Tibial nerve (tissue), 4 donors: ENCODE results near the gene SRPK2. TPM values are rescaled to one million over a fixed set of nuclear protein-coding genes. Genes with fewer than 3 reads are reported as not detected.
"Not testable (repeated sequence)": the region's sequence is repeated elsewhere in the genome, so short reads cannot be mapped to it uniquely, and the experiment has no call there.

Experiments
- DNase-seq, 2 donors: peaks; one replicate each; pipeline ENCODE4 v3.0.0-alpha.2; 2019; ENCODE audit warnings: low spot score in 2 of 2
- H3K27ac ChIP-seq, 4 donors: fragments of 200-600 bp; sonication (generic) in 3 of 4; one replicate each; pipeline ENCODE4 v1.5.1; 2017 to 2019; ENCODE audit warnings: mild to moderate bottlenecking in 1 of 4
- H3K27me3 ChIP-seq, 2 donors: fragments of 200-600 bp; sonication (generic) in 1 of 2; one replicate each; pipeline versions ENCODE4 v1.5.1 to v1.6.0; 2017 to 2019
- H3K36me3 ChIP-seq, 3 donors: fragments of 200-600 bp; sonication (generic); one replicate each; pipeline ENCODE4 v1.5.1; 2018 to 2019
- H3K4me1 ChIP-seq, 4 donors: fragments of 200-600 bp; sonication (generic) in 3 of 4; one replicate each; pipeline ENCODE4 v1.5.1; 2017 to 2019
- H3K4me3 ChIP-seq, 4 donors: fragments of 200-600 bp; sonication (generic) in 3 of 4; one replicate each; pipeline ENCODE4 v1.5.1; 2017 to 2019; ENCODE audit warnings: mild to moderate bottlenecking in 1 of 4, moderate library complexity in 1 of 4
- H3K9me3 ChIP-seq, 4 donors: fragments of 200-600 bp; sonication (generic) in 3 of 4; one replicate each; pipeline ENCODE4 v1.5.1; 2017 to 2019
- EP300 ChIP-seq, 2 donors: sonication (generic); formaldehyde crosslinking; IDR thresholded peaks; one replicate each; pipeline ENCODE4 v1.6.1; 2017; ENCODE audit warnings: antibody characterized with exemption in 2 of 2, mild to moderate bottlenecking in 1 of 2
- POLR2A ChIP-seq, 2 donors: fragments of 450-650 bp; IDR thresholded peaks; one replicate each; pipeline ENCODE4 v1.6.1; 2017; ENCODE audit warnings: antibody characterized with exemption in 2 of 2, mild to moderate bottlenecking in 2 of 2, moderate library complexity in 2 of 2
- WGBS, 2 donors: methylation state at CpG; one replicate each; pipeline ENCODE4 v1.1.5; 2018; 5-methylcytosine and 5-hydroxymethylcytosine counted together
- total RNA-seq, 4 donors: library from RNA; depleted of rRNA; stranded (reverse); fragments of >200 nt; gene quantifications; one replicate each; pipeline ENCODE4 v1.1.0, GENCODE V29; 2016
- TF ChIP-seq, protein P1 (sequence below), 5 experiments: fragments of 200-600 bp in 3 of 5; fragments of 450-650 bp in 2 of 5; sonication (generic) in 3 of 5; IDR thresholded peaks; one replicate each; pipeline ENCODE4 v1.5.1; 2016 to 2019; ENCODE audit warnings: antibody characterized with exemption in 5 of 5, mild to moderate bottlenecking in 3 of 5, moderate library complexity in 2 of 5

SRPK2 gene
- total RNA-seq, 4 donors from 2014 or later: 54.1 to 94.4 (median 61.9) TPM

DNA sequence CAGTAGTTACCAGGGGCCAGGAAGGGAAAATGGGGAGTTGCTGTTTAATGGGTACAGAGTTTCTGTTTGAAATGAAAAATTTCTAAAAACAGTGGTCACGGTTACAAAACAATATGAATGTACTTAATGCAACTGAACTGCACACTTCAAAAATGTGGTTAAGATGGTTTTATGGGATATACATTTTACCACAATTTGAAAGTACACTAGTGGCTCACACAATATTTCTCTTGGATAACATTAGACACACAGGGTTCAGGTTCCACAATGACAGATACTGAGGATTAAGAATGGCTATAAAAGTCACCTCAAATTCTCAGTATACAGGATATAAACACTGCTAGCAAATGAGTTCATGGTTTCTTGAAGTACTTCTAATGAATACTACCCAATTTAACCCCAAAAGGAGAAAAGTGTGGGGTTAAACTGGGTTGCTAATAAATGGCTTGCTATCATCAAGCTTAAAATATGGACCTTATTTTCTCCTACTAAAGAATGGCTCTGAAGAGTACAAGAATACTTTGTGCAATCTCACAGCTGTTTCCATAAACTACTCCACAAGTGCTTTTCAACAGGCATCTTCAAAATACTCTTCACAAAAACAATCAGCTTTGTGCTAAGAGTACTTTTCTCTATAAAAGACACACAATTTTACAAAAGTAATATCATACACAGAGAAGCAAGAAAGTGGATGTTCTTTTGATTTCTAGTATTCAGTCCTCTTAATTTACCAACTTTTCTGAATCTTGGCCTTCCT lies 92.9 kb downstream of the SRPK2 start:
- no peaks in the 10 kb centered on the region for H3K9me3 ChIP-seq
- DNase-seq: no peak
- no peak overlapping the region for H3K4me3 ChIP-seq
- H3K4me1 ChIP-seq: peaks cover 0 to 11% (median 0%) of the 10 kb centered on the region in 4 donors
- no peak overlapping the region for H3K27ac ChIP-seq
- 90 to 100% methylated on average over 1 of the region's 1 CpG for WGBS, 2 donors
- H3K36me3 ChIP-seq: no peaks in the 10 kb centered on the region
- no peak for TF ChIP-seq POLR2A (IDR thresholded peaks at IDR 0.05)
- no peaks in the 10 kb centered on the region for H3K27me3 ChIP-seq

GRCh38 chr7:105294482-105294881 lies 94.2 kb downstream of the SRPK2 start:
- not testable (repeated sequence) for DNase-seq, H3K36me3 ChIP-seq, H3K27ac ChIP-seq, H3K27me3 ChIP-seq, H3K4me3 ChIP-seq, H3K9me3 ChIP-seq
- H3K4me1 ChIP-seq: peaks cover 0 to 11% (median 0%) of the 10 kb centered on the region in 4 donors
- WGBS, 2 donors: 95 to 98% methylated on average over 6 of the region's 6 CpGs

GRCh38 chr7:105289704-105290103 lies 99.0 kb downstream of the SRPK2 start:
- H3K27ac ChIP-seq: no peak overlapping the region
- no peak for DNase-seq
- no peaks in the 10 kb centered on the region for H3K36me3 ChIP-seq
- no peaks in the 10 kb centered on the region for H3K27me3 ChIP-seq
- 58 to 59% methylated on average over 3 of the region's 3 CpGs for WGBS, 2 donors
- H3K4me1 ChIP-seq: peaks cover 0 to 2% (median 0%) of the 10 kb centered on the region in 4 donors
- no peaks in the 10 kb centered on the region for H3K9me3 ChIP-seq
- TF ChIP-seq POLR2A (IDR thresholded peaks at IDR 0.05) (no peak), EP300 (IDR thresholded peaks at IDR 0.05) (no peak)
- TF ChIP-seq, protein P1, sequence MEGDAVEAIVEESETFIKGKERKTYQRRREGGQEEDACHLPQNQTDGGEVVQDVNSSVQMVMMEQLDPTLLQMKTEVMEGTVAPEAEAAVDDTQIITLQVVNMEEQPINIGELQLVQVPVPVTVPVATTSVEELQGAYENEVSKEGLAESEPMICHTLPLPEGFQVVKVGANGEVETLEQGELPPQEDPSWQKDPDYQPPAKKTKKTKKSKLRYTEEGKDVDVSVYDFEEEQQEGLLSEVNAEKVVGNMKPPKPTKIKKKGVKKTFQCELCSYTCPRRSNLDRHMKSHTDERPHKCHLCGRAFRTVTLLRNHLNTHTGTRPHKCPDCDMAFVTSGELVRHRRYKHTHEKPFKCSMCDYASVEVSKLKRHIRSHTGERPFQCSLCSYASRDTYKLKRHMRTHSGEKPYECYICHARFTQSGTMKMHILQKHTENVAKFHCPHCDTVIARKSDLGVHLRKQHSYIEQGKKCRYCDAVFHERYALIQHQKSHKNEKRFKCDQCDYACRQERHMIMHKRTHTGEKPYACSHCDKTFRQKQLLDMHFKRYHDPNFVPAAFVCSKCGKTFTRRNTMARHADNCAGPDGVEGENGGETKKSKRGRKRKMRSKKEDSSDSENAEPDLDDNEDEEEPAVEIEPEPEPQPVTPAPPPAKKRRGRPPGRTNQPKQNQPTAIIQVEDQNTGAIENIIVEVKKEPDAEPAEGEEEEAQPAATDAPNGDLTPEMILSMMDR (IDR thresholded peaks at IDR 0.05): no peak
- H3K4me3 ChIP-seq: no peak overlapping the region

- no peaks in the 10 kb centered on the region for H3K36me3 ChIP-seq
- DNase-seq: no peak
- 87 to 93% methylated on average over 3 of the region's 3 CpGs for WGBS, 2 donors
Observed at GRCh38 chr7:105286441-105286840, 102.3 kb downstream of the SRPK2 start.

DNA sequence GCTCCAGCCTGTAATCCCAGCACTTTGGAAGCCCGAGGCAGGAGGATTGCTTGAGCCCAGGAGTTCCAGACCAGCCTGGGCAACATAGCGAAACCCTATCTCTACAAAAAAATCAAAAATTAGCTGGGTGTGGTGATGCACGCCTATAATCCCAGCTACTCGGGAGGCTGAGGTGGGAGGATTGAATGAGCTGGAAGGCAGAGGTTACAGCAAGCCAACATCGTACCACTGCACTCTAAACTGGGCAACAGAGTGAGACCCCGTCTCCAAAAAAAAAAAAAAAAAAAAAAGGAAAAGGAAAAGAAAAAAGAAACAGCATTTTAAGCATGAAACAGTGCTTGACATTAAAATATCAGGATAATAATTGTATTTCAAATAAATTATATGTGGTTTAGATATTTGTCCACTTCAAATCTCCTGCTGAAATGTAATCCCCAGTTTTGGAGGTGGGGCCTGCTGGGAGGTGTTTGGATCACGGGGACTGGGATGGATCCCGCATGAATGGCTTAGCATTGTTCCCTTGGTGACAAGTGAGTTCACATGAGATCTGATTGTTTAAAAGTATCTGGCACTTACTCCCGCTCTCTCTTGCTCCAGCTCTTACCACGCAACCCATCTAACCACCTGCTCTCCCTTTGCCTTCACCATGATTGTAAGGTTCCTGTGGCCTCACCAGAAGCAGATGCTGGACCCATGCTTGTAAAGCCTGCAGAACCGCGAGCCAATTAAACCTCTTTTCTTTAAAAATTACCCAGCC lies 103.4 kb downstream of the SRPK2 start:
- 89% methylated on average over 12 of the region's 12 CpGs for WGBS, 2 donors
- Histone ChIP-seq H3K4me1 (peaks cover 0 to 8% (median 0%) of the 10 kb centered on the region in 4 donors), H3K36me3 (no peaks in the 10 kb centered on the region), H3K9me3 (no peaks in the 10 kb centered on the region), H3K27me3 (no peaks in the 10 kb centered on the region), H3K27ac (no peak overlapping the region), H3K4me3 (no peak overlapping the region)
- DNase-seq: no peak
- TF ChIP-seq, protein P1 (IDR thresholded peaks at IDR 0.05): no peak
- no peak for TF ChIP-seq EP300 (IDR thresholded peaks at IDR 0.05)
- no peak for TF ChIP-seq POLR2A (IDR thresholded peaks at IDR 0.05)

More at GRCh38 chr7:105286441-105286840, 102.3 kb downstream of the SRPK2 start:
- Histone ChIP-seq H3K27ac (no peak overlapping the region), H3K27me3 (no peaks in the 10 kb centered on the region), H3K4me3 (no peak overlapping the region), H3K4me1 (peaks cover 0 to 8% (median 0%) of the 10 kb centered on the region in 4 donors), H3K9me3 (no peaks in the 10 kb centered on the region)
- TF ChIP-seq POLR2A (IDR thresholded peaks at IDR 0.05) (no peak), EP300 (IDR thresholded peaks at IDR 0.05) (no peak)
- TF ChIP-seq, protein P1 (IDR thresholded peaks at IDR 0.05): no peak

- Histone ChIP-seq H3K27ac (no peak overlapping the region), H3K4me1 (peaks cover 0 to 14% (median 0%) of the 10 kb centered on the region in 4 donors), H3K4me3 (no peak overlapping the region), H3K27me3 (no peaks in the 10 kb centered on the region), H3K36me3 (no peaks in the 10 kb centered on the region), H3K9me3 (no peaks in the 10 kb centered on the region)
- WGBS, 2 donors: 70 to 72% methylated on average over 6 of the region's 6 CpGs
- DNase-seq: no peak
- TF ChIP-seq POLR2A (IDR thresholded peaks at IDR 0.05) (no peak), EP300 (IDR thresholded peaks at IDR 0.05) (no peak)
- TF ChIP-seq, protein P1 (IDR thresholded peaks at IDR 0.05): no peak
Observed at GRCh38 chr7:105284014-105284413, 104.7 kb downstream of the SRPK2 start.
